Ovary (tissue), 10 donors: ENCODE measurements around the gene COG3. TPM values are rescaled to one million over a fixed set of nuclear protein-coding genes. Genes with fewer than 3 reads are reported as not detected.
"Not testable (repeated sequence)": the region's sequence is repeated elsewhere in the genome, so short reads cannot be mapped to it uniquely, and the experiment has no call there.

Source experiments
- DNase-seq, 5 donors: peaks; one replicate each; pipeline ENCODE4 v3.0.0-alpha.2; 2019 to 2020
- H3K27ac ChIP-seq, 2 donors: fragments of 200-600 bp; one replicate each; pipeline versions ENCODE4 v1.5.1 to v1.8.0; 2019 to 2022
- H3K27me3 ChIP-seq: fragments of 200-600 bp; one replicate; pipeline ENCODE4 v1.8.0; 2022
- H3K36me3 ChIP-seq: fragments of 200-600 bp; sonication (generic); one replicate; pipeline ENCODE4 v1.5.1; 2019
- H3K4me1 ChIP-seq: one replicate; pipeline ENCODE4 v1.8.1; 2013; ENCODE audit warnings: mild to moderate bottlenecking, moderate library complexity; ENCODE audit not compliant: insufficient read depth
- H3K4me3 ChIP-seq: fragments of 200-600 bp; sonication (generic); one replicate; pipeline ENCODE4 v1.5.1; 2017
- H3K9me3 ChIP-seq, 2 donors: fragments of 200-600 bp in 1 of 2; sonication (generic) in 1 of 2; one replicate each; pipeline versions ENCODE4 v1.5.1 to v1.8.1; 2013 to 2019; ENCODE audit warnings: mild to moderate bottlenecking in 1 of 2, moderate library complexity in 1 of 2
- EP300 ChIP-seq: sonication (generic); formaldehyde crosslinking; IDR thresholded peaks from one replicate; pipeline ENCODE4 v1.6.1; 2017; ENCODE audit warnings: antibody characterized with exemption
- POLR2A ChIP-seq: fragments of 450-650 bp; IDR thresholded peaks from one replicate; pipeline ENCODE4 v1.6.1; 2017; ENCODE audit warnings: antibody characterized with exemption, mild to moderate bottlenecking, moderate library complexity
- WGBS, 3 donors: extraction: QIAGEN DNeasy Blood & Tissue Kit in 1 of 3; methylation state at CpG; one replicate each; pipeline versions ENCODE4 v1.1.5 to v1.1.7; 2013 to 2017; 5-methylcytosine and 5-hydroxymethylcytosine counted together
- intact Hi-C, 4 donors: fragments of 100-400 bp; cut with DNase I; formaldehyde crosslinking; loops; one replicate each; pipeline versions ENCODE4 v1.11.0 to v1.15.1; 2022 to 2023
- long read RNA-seq, 3 donors: library from polyadenylated mRNA in 2 of 3; unstranded in 2 of 3; transcript quantifications; one replicate each; pipeline ENCODE4 v2.0.0 and lab custom pipeline, GENCODE V29; 2021 to 2026
- polyA plus RNA-seq, 2 donors: library from polyadenylated mRNA; stranded (reverse); fragments of 200-250 nt in 1 of 2; fragments of 350-450 nt in 1 of 2; fragmentation: Illumina TruSeq in 1 of 2; extraction: RNeasy Lipid Tissue Mini Kit (QIAGEN cat#74804) in 1 of 2; gene quantifications; one replicate each; pipeline ENCODE4 v1.2.3, GENCODE V29; 2013 to 2014
- total RNA-seq, 7 donors: library from RNA; depleted of rRNA in 2 of 7; stranded (reverse); fragments of >200 nt in 2 of 7; fragmentation: NEBNext Ultra II Directional in 3 of 7; extraction: Animal tissue kit (Norgen Biotek cat#: 25700) in 3 of 7; gene quantifications; one replicate each; pipeline versions ENCODE4 v1.1.0 to v1.2.4, GENCODE V29; 2016 to 2023
- TF ChIP-seq, protein P1 (sequence below), 3 donors: fragments of 450-650 bp in 2 of 3; fragments of 200-600 bp in 1 of 3; IDR thresholded peaks; one replicate each; pipeline versions ENCODE4 v1.5.1 to v1.8.0; 2016 to 2022; ENCODE audit warnings: antibody characterized with exemption in 3 of 3, mild to moderate bottlenecking in 1 of 3
- donor health status: DM: no; HTN: no; CAD: no; lungs with moderate emphysema.
- donor health status: DM: no; HTN: no; CAD: no.
- donor health status: Bipolar disorder and iron deficiency.
- donor health status: DM: yes; HTN: yes; CAD: no.
- donor health status: DM: no; HTN: no; CAD: no.
- donor health status: DM: yes; HTN: yes; CAD: no.

Gene COG3
- total RNA-seq (10 to 100 TPM; 23.9 to 37.3 (median 29.4) TPM), polyA plus RNA-seq (10 to 100 TPM; 17.1 to 18.6 TPM)
- long read RNA-seq, donor 1, partial matches to known transcripts = 13 of 14 reads
- long read RNA-seq, donor 1, other reads (novel, unspliced or antisense) = 1 of 14 reads
- long read RNA-seq, donor 2, full-length matches to known transcripts = 3 of 3 reads
- long read RNA-seq, donor 2, partial matches to known transcripts = 0 of 3 reads
- long read RNA-seq, donor 2, other reads (novel, unspliced or antisense) = 0 of 3 reads
- long read RNA-seq, donor 3, full-length matches to known transcripts = 23 of 47 reads
- long read RNA-seq, donor 3, partial matches to known transcripts = 6 of 47 reads
- long read RNA-seq, donor 3, other reads (novel, unspliced or antisense) = 18 of 47 reads

DNA sequence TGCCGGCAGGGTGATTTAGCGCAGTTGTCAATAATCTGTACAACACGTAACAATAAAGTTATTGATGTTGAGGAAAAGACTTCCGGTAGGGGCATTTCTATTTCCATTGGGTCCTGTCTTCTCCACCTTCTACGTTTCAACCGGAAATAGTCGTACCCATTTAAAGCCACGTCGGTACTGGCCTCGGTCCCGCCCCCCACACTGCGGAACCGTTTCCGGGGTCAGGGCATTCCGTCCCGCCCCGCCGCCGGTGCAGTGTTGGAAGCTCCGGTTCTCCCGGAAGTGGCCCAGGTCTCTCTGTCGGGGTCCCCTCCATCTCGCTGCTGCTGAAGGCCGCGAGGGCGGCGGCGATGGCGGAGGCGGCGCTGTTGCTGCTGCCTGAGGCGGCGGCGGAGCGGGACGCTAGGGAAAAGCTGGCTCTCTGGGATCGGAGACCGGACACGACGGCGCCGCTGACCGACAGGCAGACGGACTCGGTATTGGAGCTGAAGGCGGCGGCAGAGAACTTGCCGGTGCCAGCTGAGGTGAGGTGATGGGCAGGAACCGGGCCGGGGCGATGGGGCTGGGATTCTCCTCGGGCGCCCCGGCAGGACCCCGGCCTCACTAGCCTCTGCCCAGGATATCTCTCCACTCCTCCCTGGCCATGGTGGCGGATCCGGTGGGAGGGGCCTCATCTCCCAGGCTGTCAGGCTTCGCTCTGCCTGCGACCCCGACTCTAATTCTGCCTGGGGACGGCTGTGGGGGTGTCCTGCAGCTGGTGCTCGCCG, at the start of gene COG3:
Gene COG3, plus strand, starts transcription at position 253 of the 767 bp plus-strand sequence. Its CDS starts 98 bp downstream, at position 351.
- no peaks in the 10 kb centered on the region for H3K27me3 ChIP-seq
- intact Hi-C loops = loop anchor here in 1 of 4 donors (10.0 kb wide), 1 partner anchor 50 kb away; the partner anchor contains the start of gene SLC25A30
- peak; percentile 60 for TF ChIP-seq POLR2A
- TF ChIP-seq, protein P1, sequence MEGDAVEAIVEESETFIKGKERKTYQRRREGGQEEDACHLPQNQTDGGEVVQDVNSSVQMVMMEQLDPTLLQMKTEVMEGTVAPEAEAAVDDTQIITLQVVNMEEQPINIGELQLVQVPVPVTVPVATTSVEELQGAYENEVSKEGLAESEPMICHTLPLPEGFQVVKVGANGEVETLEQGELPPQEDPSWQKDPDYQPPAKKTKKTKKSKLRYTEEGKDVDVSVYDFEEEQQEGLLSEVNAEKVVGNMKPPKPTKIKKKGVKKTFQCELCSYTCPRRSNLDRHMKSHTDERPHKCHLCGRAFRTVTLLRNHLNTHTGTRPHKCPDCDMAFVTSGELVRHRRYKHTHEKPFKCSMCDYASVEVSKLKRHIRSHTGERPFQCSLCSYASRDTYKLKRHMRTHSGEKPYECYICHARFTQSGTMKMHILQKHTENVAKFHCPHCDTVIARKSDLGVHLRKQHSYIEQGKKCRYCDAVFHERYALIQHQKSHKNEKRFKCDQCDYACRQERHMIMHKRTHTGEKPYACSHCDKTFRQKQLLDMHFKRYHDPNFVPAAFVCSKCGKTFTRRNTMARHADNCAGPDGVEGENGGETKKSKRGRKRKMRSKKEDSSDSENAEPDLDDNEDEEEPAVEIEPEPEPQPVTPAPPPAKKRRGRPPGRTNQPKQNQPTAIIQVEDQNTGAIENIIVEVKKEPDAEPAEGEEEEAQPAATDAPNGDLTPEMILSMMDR (IDR thresholded peaks at IDR 0.05) = peak in 1 of 3 donors; percentile 32
- TF ChIP-seq EP300 = no peak
- H3K27ac ChIP-seq = peak within 1 kb of the TSS in 1 of 2 donors; percentile 78
- DNase-seq = peak; percentile 92 to 96 (median 94)
- 0 to 1% (median 1%) methylated on average over 57 to 63 of the region's 63 CpGs for WGBS, 3 donors
- peak within 1 kb of the TSS; percentile 98 for H3K4me3 ChIP-seq
- peaks cover 14% of the 10 kb centered on the region for H3K4me1 ChIP-seq
- H3K36me3 ChIP-seq = no peaks in the 10 kb centered on the region
- H3K9me3 ChIP-seq = no peaks in the 10 kb centered on the region

DNA sequence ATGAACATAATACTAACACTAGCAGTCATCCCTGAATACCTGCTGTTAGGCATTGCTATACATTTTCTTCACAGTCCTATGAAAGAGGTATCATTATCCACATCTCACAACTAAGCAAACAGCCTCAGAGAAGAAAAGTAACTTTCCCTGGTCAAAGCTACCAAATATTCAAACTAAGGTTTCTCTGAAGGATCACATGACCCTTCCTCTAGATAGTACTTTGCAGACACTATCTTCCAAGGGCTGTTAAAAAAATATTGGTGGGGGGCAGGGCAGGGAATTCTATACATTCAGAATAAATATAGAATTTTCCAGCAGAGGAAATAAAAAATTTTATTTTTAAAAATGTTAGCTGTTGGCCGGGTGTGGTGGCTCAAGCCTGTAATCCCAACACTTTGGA, 49.6 kb upstream of the COG3 start:
- H3K4me3 ChIP-seq = peak overlapping the region; percentile 15
- peak overlapping the region in 1 of 2 donors; percentile 13 for H3K27ac ChIP-seq
- no peaks in the 10 kb centered on the region for H3K36me3 ChIP-seq
- no peak for DNase-seq
- WGBS, 3 donors = 66 to 78% (median 75%) methylated on average over 1 of the region's 1 CpG
- intact Hi-C loops = loop anchor here in 1 of 4 donors (10.0 kb wide), 1 partner anchor 50 kb away; the partner anchor contains the start of gene COG3
- no peak for TF ChIP-seq EP300
- TF ChIP-seq, protein P1 (IDR thresholded peaks at IDR 0.05) = no peak
- H3K4me1 ChIP-seq = peaks cover 8% of the 10 kb centered on the region
- H3K9me3 ChIP-seq = no peaks in the 10 kb centered on the region
- H3K27me3 ChIP-seq = no peaks in the 10 kb centered on the region

- no peaks in the 10 kb centered on the region for H3K36me3 ChIP-seq
- peaks cover 8% of the 10 kb centered on the region for H3K4me1 ChIP-seq
- no peaks in the 10 kb centered on the region for H3K27me3 ChIP-seq
- H3K4me3 ChIP-seq = peak overlapping the region; percentile 79
- WGBS, 3 donors = 32 to 45% (median 32%) methylated on average over 10 of the region's 10 CpGs
- TF ChIP-seq POLR2A = no peak
- H3K27ac ChIP-seq = no peak overlapping the region
- no peak for DNase-seq
- intact Hi-C loops = loop anchor here in 1 of 4 donors (10.0 kb wide), 1 partner anchor 48 kb away; the partner anchor contains the start of gene COG3
- no peaks in the 10 kb centered on the region for H3K9me3 ChIP-seq
Observed at GRCh38 chr13:45416516-45417128, 48.1 kb upstream of the COG3 start.

DNA sequence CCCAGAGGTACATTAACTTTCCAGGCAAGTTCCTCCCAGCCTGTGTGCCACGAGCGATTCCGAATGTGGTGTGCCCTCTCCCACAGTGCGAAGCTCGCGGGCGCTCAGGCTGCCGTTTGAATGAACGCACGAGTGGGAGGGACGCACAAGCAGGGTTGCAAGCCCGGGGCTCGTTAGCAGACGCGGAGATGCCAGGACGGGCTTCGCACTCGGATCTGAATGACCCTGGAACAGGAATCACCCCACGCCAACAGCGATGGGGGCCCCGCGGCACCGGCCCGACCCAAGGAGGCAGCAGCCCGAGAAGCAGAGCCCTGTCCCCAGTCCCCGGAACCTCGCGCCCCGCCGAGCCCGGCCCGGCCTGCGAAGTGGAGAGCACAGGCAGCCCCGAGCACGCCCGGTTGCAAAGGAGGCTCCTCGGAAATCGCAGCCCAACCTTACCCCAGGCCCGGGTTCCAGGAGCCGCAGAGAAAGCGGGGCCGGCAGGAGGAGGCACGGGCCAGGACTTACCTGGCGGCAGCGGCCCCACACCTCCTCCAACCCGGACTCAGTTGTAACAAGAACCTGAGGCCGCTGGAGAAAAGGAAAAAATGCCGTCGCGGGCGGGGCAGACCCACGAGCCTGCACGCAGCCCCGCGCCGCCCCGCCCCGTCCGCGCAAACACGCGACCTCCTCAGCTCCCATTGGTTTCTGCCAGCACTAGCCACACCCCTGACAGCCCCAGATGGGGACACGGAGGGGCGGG, 46.8 kb upstream of the COG3 start, which contains the start of gene SLC25A30:
Gene SLC25A30, minus strand, starts transcription at position 584 of the 745 bp plus-strand sequence. CDS start 6,948 bp downstream, outside the sequence.
- DNase-seq = peak; percentile 91 to 95 (median 94)
- Histone ChIP-seq H3K27ac (peak within 1 kb of the TSS; percentile 4 to 76), H3K9me3 (no peaks in the 10 kb centered on the region), H3K36me3 (no peaks in the 10 kb centered on the region), H3K4me1 (peaks cover 8% of the 10 kb centered on the region), H3K4me3 (peak within 1 kb of the TSS; percentile 79), H3K27me3 (no peaks in the 10 kb centered on the region)
- TF ChIP-seq, protein P1 (IDR thresholded peaks at IDR 0.05) = no peak
- TF ChIP-seq EP300 (no peak), POLR2A (peak; percentile 44)
- intact Hi-C loops = loop anchor here in 1 of 4 donors (10.0 kb wide), 1 partner anchor 47 kb away; the partner anchor contains the start of gene COG3
- 0% methylated on average over 47 to 64 of the region's 64 CpGs for WGBS, 3 donors

GRCh38 chr13:45419389-45419788, 45.4 kb upstream of the COG3 start:
- H3K9me3 ChIP-seq, H3K27me3 ChIP-seq, H3K4me1 ChIP-seq, H3K4me3 ChIP-seq, H3K36me3 ChIP-seq, H3K27ac ChIP-seq: not testable (repeated sequence)
- 95 to 98% (median 96%) methylated on average over 16 of the region's 16 CpGs for WGBS, 3 donors
- DNase-seq = peak in 1 of 5 donors; percentile 41
- intact Hi-C loops = loop anchor here in 1 of 4 donors (10.0 kb wide), 1 partner anchor 45 kb away; the partner anchor contains the start of gene COG3
